Stimulated activated CD4-positive, alpha-beta T cell treated with anti-CD3 and anti-CD28 coated beads, Interleukin-2, amount 100 ng/mL, for 4 hours (primary cell): ENCODE results near the gene CLDN5.

Experiments used
- DNase-seq: peaks from one replicate; pipeline ENCODE4 v3.0.0-alpha.2; 2020; ENCODE audit warnings: low read depth

Gene CLDN5

GRCh38 chr22:19503869-19504268 lies 20.3 kb downstream of the CLDN5 start:
- DNase-seq, result no peak

- DNase-seq, result no peak
Observed at GRCh38 chr22:19503367-19503766, 20.8 kb downstream of the CLDN5 start.

- DNase-seq, result no peak
Observed at GRCh38 chr22:19501897-19502447, 22.2 kb downstream of the CLDN5 start.

- DNase-seq, result no peak
Observed at GRCh38 chr22:19499880-19500242, 24.3 kb downstream of the CLDN5 start.

- no peak for DNase-seq
Observed at GRCh38 chr22:19499236-19499879, 24.9 kb downstream of the CLDN5 start.

GRCh38 chr22:19498866-19499190 lies 25.4 kb downstream of the CLDN5 start:
- DNase-seq, result no peak

- no peak for DNase-seq
Observed at GRCh38 chr22:19498154-19498865, 25.9 kb downstream of the CLDN5 start.

- DNase-seq, result no peak
Observed at GRCh38 chr22:19497245-19497644, 27.0 kb downstream of the CLDN5 start.

GRCh38 chr22:19496324-19496630 lies 27.9 kb downstream of the CLDN5 start:
- DNase-seq, result no peak

- DNase-seq, result no peak
Observed at GRCh38 chr22:19495562-19496323, 28.5 kb downstream of the CLDN5 start.

- DNase-seq, result no peak
Observed at GRCh38 chr22:19494676-19495173, 29.5 kb downstream of the CLDN5 start.

- no peak for DNase-seq
Observed at GRCh38 chr22:19494001-19494560, 30.1 kb downstream of the CLDN5 start.

GRCh38 chr22:19492504-19493174 lies 31.6 kb downstream of the CLDN5 start:
- no peak for DNase-seq

GRCh38 chr22:19490628-19491230 lies 33.5 kb downstream of the CLDN5 start:
- no peak for DNase-seq

GRCh38 chr22:19488884-19489843 lies 35.0 kb downstream of the CLDN5 start:
- no peak for DNase-seq

- DNase-seq, result no peak
Observed at GRCh38 chr22:19488285-19488684, 35.9 kb downstream of the CLDN5 start.

- DNase-seq, result no peak
Observed at GRCh38 chr22:19483481-19484244, 40.5 kb downstream of the CLDN5 start.

- no peak for DNase-seq
Observed at GRCh38 chr22:19482297-19482696, 41.9 kb downstream of the CLDN5 start.

- no peak for DNase-seq
Observed at GRCh38 chr22:19480789-19481188, 43.4 kb downstream of the CLDN5 start.

- no peak for DNase-seq
Observed at GRCh38 chr22:19480173-19480568, 44.0 kb downstream of the CLDN5 start.
